Left renal pelvis (tissue), 4 donors: Measurements from ENCODE around the gene CLTCL1. TPM values are rescaled to one million over a fixed set of nuclear protein-coding genes. Genes with fewer than 3 reads are reported as not detected.

Experiments used
- DNase-seq, 4 donors: peaks; one replicate each; pipeline ENCODE4 v3.0.0-alpha.2; 2013; ENCODE audit warnings: low read depth in 4 of 4, low spot score in 3 of 4
- polyA plus RNA-seq, 4 donors: library from polyadenylated mRNA; unstranded; fragments of 120-200 nt; gene quantifications; one replicate each; pipeline ENCODE4 v1.2.1, GENCODE V29; 2013; ENCODE audit not compliant: insufficient read length in 4 of 4

The CLTCL1 gene
- polyA plus RNA-seq, 4 donors: 5.2 to 6.7 (median 6.0) TPM

GRCh38 chr22:19137384-19138216, 153.9 kb downstream of the CLTCL1 start:
- no peak for DNase-seq

- DNase-seq: no peak
These were observed 154.6 kb downstream of the CLTCL1 start for GRCh38 chr22:19136915-19137314.

- no peak for DNase-seq
These were observed 156.6 kb downstream of the CLTCL1 start for GRCh38 chr22:19134874-19135273.

DNA sequence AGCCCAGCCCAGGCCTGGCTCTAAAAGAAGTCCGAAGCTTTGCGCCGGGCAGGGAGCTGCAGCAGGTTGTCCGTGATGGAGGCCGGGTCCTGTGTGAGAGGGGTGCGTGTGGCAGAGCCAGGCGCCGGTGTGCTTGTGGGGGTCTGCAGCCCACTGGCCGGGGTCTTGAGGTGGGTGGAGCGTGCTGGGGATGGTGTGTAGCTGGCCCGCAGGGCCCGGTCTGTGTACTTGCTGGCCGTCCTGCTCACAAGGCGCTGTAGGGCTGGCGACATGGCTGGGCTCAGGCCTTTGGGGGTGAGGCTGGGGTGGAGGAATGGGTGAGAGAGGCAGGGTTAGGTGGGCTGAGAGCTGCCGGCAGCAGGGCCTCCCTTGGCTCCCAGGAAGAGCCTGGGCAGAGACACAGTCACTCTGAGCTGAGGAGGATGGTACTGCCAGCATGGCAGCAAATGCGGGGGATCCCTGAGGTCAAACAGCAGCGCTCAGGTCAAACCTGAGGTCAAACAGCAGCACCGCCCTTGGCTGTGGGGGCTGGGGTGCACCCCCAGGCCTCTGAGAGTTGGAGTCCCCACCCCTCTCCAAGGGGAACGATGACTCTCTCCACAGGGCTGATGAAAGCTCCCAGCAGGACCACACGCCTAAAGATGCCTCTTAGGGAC, 157.2 kb downstream of the CLTCL1 start:
- no peak for DNase-seq

DNA sequence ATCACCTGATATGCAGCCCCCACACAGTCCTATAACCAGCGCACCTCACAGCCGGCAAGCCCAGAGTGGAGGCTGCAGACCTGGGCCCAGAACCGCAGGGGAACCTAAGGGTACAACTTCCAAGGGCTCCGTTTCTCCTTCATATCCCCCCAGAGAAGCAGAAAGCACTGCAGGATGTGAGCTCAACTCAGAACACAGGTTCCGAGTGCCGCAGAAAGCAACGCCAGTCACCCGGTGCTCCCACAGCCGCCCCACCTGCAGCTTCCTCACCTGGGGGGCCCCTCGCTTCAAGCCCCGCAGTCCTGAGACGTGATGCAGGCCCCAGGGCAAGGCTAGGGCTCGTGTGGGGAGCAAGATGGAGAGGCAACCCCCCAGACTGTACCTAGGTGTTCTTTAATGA, 158.0 kb downstream of the CLTCL1 start:
- no peak for DNase-seq

GRCh38 chr22:19132693-19133400, 158.7 kb downstream of the CLTCL1 start:
- no peak for DNase-seq

DNA sequence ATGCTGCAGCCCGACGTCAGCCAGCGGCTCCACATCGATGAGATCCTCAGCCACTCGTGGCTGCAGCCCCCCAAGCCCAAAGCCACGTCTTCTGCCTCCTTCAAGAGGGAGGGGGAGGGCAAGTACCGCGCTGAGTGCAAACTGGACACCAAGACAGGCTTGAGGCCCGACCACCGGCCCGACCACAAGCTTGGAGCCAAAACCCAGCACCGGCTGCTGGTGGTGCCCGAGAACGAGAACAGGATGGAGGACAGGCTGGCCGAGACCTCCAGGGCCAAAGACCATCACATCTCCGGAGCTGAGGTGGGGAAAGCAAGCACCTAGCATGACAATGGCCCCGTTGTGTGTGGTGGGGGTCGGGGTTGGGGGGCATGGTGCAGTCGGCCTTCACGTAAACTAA, 159.4 kb downstream of the CLTCL1 start:
- DNase-seq: no peak

- DNase-seq: no peak
These were observed 159.9 kb downstream of the CLTCL1 start for GRCh38 chr22:19131685-19132015.

- no peak for DNase-seq
These were observed 160.4 kb downstream of the CLTCL1 start, which contains the start of gene TSSK2 for GRCh38 chr22:19130959-19131684. TSSK2 (plus strand) TSS chr22:19131308; CDS start chr22:19131400, 92 bp downstream.

DNA sequence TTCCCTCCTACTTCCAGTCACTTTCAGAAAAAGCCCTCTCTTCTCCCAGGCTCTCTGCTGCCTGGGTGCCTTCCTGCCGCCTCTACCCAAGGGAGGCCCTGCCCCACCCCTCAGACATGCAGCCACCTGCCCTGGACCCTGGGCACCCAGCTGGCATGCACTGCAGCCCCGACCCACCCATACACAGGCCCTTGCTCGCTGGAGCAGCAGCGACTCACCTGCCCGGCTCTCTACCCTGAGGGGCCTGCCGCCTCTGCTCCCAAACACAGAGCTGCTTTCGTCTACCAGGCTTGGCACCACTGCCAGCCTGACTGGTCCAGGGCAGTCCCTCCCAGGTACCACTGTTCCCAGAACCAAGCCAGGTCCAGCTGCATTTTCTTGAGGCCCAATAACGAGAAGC, 161.6 kb downstream of the CLTCL1 start:
- DNase-seq: no peak

Other genes with a start within 250 kb of the CLTCL1 start
- 10 to 100 TPM; 69.0 to 75.9 (median 71.2) TPM for gene DGCR2, start 169.3 kb downstream of the CLTCL1 start, polyA plus RNA-seq
- under 1 TPM in 1 of 4 donors, not detected in 3; 0.15 TPM for gene TSSK2, start 160.4 kb downstream of the CLTCL1 start, polyA plus RNA-seq
- 10 to 100 TPM; 11.9 to 14.8 (median 13.6) TPM for gene ESS2, start 147.1 kb downstream of the CLTCL1 start, polyA plus RNA-seq
- gene GSC2, start 141.4 kb downstream of the CLTCL1 start, polyA plus RNA-seq: not detected
- gene SLC25A1, start 113.0 kb downstream of the CLTCL1 start, polyA plus RNA-seq: 10 to 100 TPM; 30.7 to 84.1 (median 69.1) TPM
- 10 to 100 TPM; 22.8 to 32.8 (median 31.2) TPM for gene HIRA, start 140.0 kb upstream of the CLTCL1 start, polyA plus RNA-seq
- 10 to 100 TPM; 30.8 to 50.0 (median 44.3) TPM for gene MRPL40, start 140.8 kb upstream of the CLTCL1 start, polyA plus RNA-seq
- gene C22orf39, start 156.0 kb upstream of the CLTCL1 start, polyA plus RNA-seq: 10 to 100 TPM; 39.6 to 46.4 (median 43.2) TPM
- 10 to 100 TPM; 47.5 to 75.4 (median 61.7) TPM for gene UFD1, start 187.5 kb upstream of the CLTCL1 start, polyA plus RNA-seq
- gene CDC45, start 188.2 kb upstream of the CLTCL1 start, polyA plus RNA-seq: 10 to 100 TPM; 14.0 to 23.6 (median 19.9) TPM
- 10 to 100 TPM; 19.4 to 39.7 (median 21.4) TPM for gene CLDN5, start 232.7 kb upstream of the CLTCL1 start, polyA plus RNA-seq